RWPE1 (cell line): ENCODE data around the gene VPS50.
A peak's percentile ranks its signal among the peaks of the same experiment; 100 is the strongest.

ENCODE experiments used
- CTCF ChIA-PET: fragments of 350-600 bp; sonication (Branson Sonifier 250); formaldehyde crosslinking; extraction: SDS; loops from one replicate; lab custom pipeline; 2021; lab: Yijun Ruan, JAX
- POLR2A ChIA-PET: fragments of 400-600 bp; formaldehyde crosslinking; extraction: SDS; loops from one replicate; lab custom pipeline; 2020; ENCODE audit warnings: antibody characterized with exemption; ENCODE audit not compliant: low non-redundant PET; lab: Yijun Ruan, JAX
- DNase-seq: peaks from one replicate; pipeline ENCODE4 v3.0.0; 2012; ENCODE audit warnings: low spot score
- H3K27ac ChIP-seq: fragments of 450-650 bp; 2 replicates; pipeline ENCODE4 v1.5.1; 2017
- TF ChIP-seq, protein P1 (sequence below): fragments of 450-650 bp; conservative IDR thresholded peaks from 2 replicates; pipeline ENCODE4 v1.5.1; 2017; ENCODE audit warnings: low read depth, mild to moderate bottlenecking

The VPS50 gene, protein sequence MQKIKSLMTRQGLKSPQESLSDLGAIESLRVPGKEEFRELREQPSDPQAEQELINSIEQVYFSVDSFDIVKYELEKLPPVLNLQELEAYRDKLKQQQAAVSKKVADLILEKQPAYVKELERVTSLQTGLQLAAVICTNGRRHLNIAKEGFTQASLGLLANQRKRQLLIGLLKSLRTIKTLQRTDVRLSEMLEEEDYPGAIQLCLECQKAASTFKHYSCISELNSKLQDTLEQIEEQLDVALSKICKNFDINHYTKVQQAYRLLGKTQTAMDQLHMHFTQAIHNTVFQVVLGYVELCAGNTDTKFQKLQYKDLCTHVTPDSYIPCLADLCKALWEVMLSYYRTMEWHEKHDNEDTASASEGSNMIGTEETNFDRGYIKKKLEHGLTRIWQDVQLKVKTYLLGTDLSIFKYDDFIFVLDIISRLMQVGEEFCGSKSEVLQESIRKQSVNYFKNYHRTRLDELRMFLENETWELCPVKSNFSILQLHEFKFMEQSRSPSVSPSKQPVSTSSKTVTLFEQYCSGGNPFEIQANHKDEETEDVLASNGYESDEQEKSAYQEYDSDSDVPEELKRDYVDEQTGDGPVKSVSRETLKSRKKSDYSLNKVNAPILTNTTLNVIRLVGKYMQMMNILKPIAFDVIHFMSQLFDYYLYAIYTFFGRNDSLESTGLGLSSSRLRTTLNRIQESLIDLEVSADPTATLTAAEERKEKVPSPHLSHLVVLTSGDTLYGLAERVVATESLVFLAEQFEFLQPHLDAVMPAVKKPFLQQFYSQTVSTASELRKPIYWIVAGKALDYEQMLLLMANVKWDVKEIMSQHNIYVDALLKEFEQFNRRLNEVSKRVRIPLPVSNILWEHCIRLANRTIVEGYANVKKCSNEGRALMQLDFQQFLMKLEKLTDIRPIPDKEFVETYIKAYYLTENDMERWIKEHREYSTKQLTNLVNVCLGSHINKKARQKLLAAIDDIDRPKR

DNA sequence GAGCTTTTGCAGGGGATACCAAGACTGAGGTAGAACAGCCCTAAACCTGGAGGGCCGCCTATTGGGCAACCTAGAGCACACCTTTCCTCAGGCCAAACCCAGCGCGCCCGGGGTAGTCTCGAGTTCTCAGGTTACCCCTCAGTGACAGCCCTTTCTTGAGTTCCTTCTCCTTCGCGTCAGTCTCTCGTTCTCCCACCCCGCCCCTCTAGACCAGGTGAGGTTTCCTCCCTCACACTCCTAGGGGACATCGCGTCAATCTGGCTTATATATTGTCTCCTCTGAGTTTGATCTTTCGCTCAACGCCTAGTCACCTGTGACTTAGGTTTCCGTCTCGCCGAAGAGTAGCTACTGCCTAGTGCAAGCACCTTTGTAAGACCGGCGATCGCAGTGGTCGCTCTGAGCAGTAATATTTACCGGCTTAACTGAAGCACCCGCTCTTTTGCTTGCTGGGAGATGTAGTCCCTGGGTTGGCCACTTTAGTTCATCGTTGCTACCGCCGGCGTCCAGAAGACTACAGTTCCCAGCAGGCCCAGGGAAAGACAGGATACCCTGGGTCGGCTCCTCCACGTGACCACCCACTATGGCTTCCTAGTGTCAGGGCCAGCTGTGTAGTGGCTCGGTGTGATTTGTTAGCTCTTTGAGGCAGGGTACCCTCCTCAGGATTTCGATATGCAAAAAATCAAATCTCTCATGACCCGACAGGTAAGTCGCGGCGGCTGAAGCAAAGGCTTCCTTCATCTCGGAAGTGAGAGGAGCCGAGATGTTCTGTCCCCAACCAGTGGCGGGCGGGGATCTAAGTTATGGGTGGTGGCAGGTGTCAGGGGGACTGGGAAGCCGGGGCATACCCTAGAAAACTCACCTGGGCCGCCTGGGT, at the start of gene VPS50:
Gene VPS50 (plus strand): TSS at position 568 of the 874 bp plus-strand sequence. CDS start 102 bp downstream, at position 670.
- ChIA-PET CTCF (interaction anchor here (0.6 to 0.7 kb wide), 2 partner anchors 610 to 1456 kb away, joined by 3 to 4 read pairs; no protein-coding TSS in a partner anchor), POLR2A (interaction anchor here (0.5 to 0.6 kb wide), 2 partner anchors 543 to 734 kb away, joined by 3 to 6 read pairs; no protein-coding TSS in a partner anchor)
- H3K27ac ChIP-seq, result peak within 1 kb of the TSS; percentile 81
- TF ChIP-seq, protein P1, sequence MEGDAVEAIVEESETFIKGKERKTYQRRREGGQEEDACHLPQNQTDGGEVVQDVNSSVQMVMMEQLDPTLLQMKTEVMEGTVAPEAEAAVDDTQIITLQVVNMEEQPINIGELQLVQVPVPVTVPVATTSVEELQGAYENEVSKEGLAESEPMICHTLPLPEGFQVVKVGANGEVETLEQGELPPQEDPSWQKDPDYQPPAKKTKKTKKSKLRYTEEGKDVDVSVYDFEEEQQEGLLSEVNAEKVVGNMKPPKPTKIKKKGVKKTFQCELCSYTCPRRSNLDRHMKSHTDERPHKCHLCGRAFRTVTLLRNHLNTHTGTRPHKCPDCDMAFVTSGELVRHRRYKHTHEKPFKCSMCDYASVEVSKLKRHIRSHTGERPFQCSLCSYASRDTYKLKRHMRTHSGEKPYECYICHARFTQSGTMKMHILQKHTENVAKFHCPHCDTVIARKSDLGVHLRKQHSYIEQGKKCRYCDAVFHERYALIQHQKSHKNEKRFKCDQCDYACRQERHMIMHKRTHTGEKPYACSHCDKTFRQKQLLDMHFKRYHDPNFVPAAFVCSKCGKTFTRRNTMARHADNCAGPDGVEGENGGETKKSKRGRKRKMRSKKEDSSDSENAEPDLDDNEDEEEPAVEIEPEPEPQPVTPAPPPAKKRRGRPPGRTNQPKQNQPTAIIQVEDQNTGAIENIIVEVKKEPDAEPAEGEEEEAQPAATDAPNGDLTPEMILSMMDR, result no peak
- peak; percentile 96 for DNase-seq

DNA sequence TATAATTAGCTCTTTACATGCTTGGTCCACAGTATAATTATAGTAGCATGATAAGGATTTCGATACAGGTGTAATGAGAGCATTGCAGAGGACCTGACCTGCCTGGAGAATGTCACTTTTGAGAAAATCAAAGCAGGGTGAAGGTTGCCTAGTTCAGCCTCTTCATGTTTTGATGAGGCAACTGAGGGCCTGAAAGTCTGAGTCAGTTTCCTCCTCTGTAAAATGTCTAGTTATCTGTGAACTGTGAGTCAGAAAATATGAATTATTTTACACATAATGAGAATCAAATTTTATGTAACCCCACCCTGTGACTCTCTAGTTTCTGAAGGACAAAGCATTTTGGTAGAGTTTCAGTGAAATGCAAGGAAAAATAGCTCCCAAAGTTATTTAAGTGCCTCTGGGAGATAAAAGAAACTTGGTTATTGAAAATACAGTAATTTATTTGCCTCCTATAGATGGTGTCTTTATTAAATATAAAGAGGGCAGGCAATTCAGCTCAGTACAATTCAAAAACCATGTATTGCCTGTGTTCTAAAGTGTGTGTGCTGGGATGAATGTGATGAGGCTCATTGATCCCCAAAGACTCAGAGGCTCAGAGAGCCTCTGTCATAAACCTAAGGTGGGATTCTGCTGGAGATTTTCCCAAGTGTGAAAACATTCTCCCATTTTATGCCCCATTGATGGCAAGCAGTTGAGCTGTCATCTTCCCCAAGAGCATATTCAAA, 46.7 kb upstream of the VPS50 start:
- ChIA-PET CTCF (interaction anchor here (0.6 kb wide), 1 partner anchor 153 kb away, joined by 3 read pairs; no protein-coding TSS in a partner anchor), POLR2A (no interaction called here)
- no peak overlapping the region for H3K27ac ChIP-seq
- TF ChIP-seq, protein P1, result no peak
- DNase-seq, result peak; percentile 33

DNA sequence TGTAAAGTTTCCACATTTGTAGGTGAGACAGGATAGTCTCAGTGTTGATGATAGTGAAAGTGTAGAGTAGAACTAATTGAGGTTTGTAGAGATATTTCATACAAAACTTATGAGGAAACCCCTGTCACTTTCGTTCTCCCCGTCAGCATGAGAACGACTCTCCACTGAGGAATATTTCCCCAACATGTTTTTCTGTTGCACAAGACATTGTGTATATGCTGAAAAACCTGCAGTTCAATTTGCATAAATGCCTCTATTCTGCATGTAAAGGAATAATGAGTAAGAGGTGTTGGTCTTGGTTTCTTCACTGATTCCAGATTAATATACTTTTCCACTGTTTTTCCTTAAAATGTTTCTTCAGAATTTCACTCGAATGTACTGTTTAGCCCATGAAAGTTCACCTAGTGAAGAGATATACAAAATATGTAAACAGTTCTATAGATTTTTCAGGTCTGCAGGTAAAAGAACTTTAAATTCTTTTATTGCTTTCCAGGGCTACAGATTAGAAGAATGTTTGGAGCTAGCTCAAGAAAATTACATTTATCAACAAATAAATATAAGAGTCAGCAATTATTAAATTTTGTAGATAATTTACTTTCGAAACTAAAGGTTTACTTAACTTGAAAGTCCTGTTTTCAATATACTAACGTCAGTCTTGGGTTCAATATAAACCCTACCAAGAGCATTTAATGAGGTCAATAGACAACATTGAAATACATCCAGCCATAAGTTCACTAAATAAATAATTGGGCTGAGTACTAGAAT, 43.1 kb upstream of the VPS50 start:
- ChIA-PET CTCF (no interaction called here), POLR2A (no interaction called here)
- no peak for DNase-seq
- H3K27ac ChIP-seq, result no peak overlapping the region
- TF ChIP-seq, protein P1, result no peak

DNA sequence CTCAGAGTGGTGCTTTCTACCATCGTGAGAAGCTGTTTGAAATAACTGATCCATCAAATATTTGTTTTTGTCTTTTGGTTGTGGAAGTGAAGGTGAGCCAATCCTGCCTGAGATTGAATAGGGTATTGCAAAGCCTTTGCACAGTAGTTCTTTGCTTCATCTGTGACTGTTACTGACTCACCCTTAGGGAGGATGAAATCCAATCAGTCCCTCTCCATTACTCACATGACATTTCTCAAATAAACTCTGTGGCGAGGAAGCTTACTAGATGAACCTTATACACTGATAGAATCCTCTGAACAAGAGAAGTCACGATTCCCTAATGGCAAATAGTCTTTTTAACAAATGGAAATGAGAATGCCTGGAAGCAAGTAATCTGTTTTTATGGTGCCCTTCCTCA, 37.8 kb upstream of the VPS50 start:
- POLR2A ChIA-PET, result no interaction called here
- TF ChIP-seq, protein P1, result no peak
- CTCF ChIA-PET, result no interaction called here
- peak; percentile 43 for DNase-seq
- H3K27ac ChIP-seq, result no peak overlapping the region

DNA sequence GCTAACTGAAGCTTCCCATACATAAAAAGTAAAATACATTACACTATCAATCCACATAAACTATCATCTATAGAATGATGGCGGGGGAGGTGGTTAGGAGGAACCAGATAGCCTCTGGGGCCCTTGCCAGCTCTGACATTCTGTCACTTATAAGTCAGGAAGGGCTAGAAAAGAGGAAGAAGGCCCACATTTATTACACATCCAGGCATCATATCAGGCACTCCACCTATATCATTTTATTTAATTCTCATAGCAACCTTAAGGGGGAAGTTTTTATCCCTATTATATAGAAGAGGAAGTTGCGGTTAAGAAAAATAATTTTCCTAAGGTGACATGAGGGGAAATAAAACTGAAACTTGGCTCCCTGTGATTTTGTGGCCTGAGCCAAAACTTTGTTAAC, 35.8 kb upstream of the VPS50 start:
- no peak overlapping the region for H3K27ac ChIP-seq
- no peak for DNase-seq
- TF ChIP-seq, protein P1, result no peak
- ChIA-PET POLR2A (no interaction called here), CTCF (no interaction called here)
